IMR-90 (cell line): Measurements from ENCODE around the gene LNX1. TPM values are rescaled to one million over a fixed set of nuclear protein-coding genes. Genes with fewer than 3 reads are reported as not detected.

ENCODE experiments used
- ATAC-seq: fragments of 200-7000 bp; cut with Tn5 transposase; 2 replicates; pipeline ENCODE4 v1.9.1; 2020; ENCODE audit warnings: low read depth, mild to moderate bottlenecking, moderate library complexity
- BruUV-seq: library from RNA; stranded (reverse); fragments of 400-500 nt; replicated peaks from 2 replicates; lab custom pipeline; 2021; lab: Mats Ljungman, UMichigan
- CTCF ChIA-PET: fragments of 300-600 bp; formaldehyde crosslinking; extraction: SDS; loops from one replicate; lab custom pipeline; 2021; ENCODE audit warnings: antibody characterized with exemption; lab: Yijun Ruan, JAX
- POLR2A ChIA-PET: fragments of 300-600 bp; sonication (Branson Sonifier 250); formaldehyde crosslinking; loops from one replicate; lab custom pipeline; 2022; ENCODE audit warnings: antibody characterized with exemption; ENCODE audit not compliant: unreplicated experiment; lab: Charles Lee
- DNase-seq: peaks from one replicate; pipeline ENCODE4 v3.0.0; 2013
- H2AFZ ChIP-seq: replicated peaks from 2 replicates; pipeline ENCODE3; 2013; ENCODE audit warnings: low read length, mild to moderate bottlenecking; ENCODE audit not compliant: poor library complexity
- H2AK5ac ChIP-seq: 2 replicates; pipeline ENCODE4 v1.6.1; 2013; ENCODE audit warnings: low read depth, low read length, inconsistent platforms
- H2AK9ac ChIP-seq: replicated peaks from 2 replicates; pipeline ENCODE3; 2013; ENCODE audit warnings: mild to moderate bottlenecking, low read depth, low read length, moderate library complexity; ENCODE audit not compliant: poor library complexity
- H2BK120ac ChIP-seq: 2 replicates; pipeline ENCODE4 v1.6.1; 2013; ENCODE audit warnings: low read depth, low read length, inconsistent platforms
- H2BK15ac ChIP-seq: 3 replicates; pipeline ENCODE4 v1.6.1; 2013; ENCODE audit warnings: low read depth, low read length, inconsistent platforms
- H2BK20ac ChIP-seq: 2 replicates; pipeline ENCODE4 v1.6.1; 2013; ENCODE audit warnings: low read depth, mild to moderate bottlenecking, inconsistent platforms, low read length, moderate library complexity
- H2BK5ac ChIP-seq: 2 replicates; pipeline ENCODE4 v1.6.1; 2013; ENCODE audit warnings: mild to moderate bottlenecking, low read depth, low read length, inconsistent platforms; ENCODE audit not compliant: poor library complexity, severe bottlenecking
- H3K14ac ChIP-seq: replicated peaks from 2 replicates; pipeline ENCODE4 v1.6.1; 2013; ENCODE audit warnings: low read depth, low read length, inconsistent platforms
- H3K18ac ChIP-seq: 2 replicates; pipeline ENCODE4 v1.6.1; 2013; ENCODE audit warnings: low read depth, low read length, control low read depth
- H3K23ac ChIP-seq: 2 replicates; pipeline ENCODE4 v1.6.1; 2013; ENCODE audit warnings: low read depth, low read length, inconsistent platforms
- H3K27ac ChIP-seq: 2 replicates; pipeline ENCODE4 v1.5.1; 2013; ENCODE audit warnings: mild to moderate bottlenecking, control low read depth, low read length; ENCODE audit not compliant: insufficient read depth
- H3K27me3 ChIP-seq: 2 replicates; pipeline ENCODE4 v1.6.1; 2013; ENCODE audit warnings: low read length; ENCODE audit not compliant: control insufficient read depth, insufficient read depth
- H3K36me3 ChIP-seq: 2 replicates; pipeline ENCODE4 v1.6.1; 2013; ENCODE audit warnings: low read length, mixed read lengths; ENCODE audit not compliant: control insufficient read depth, insufficient read depth
- H3K4ac ChIP-seq: 2 replicates; pipeline ENCODE4 v1.6.1; 2013; ENCODE audit warnings: low read depth, low read length, inconsistent platforms
- H3K4me1 ChIP-seq: 2 replicates; pipeline ENCODE4 v1.6.1; 2013; ENCODE audit warnings: low read length, mixed read lengths; ENCODE audit not compliant: control insufficient read depth, insufficient read depth
- H3K4me2 ChIP-seq: 2 replicates; pipeline ENCODE4 v1.6.1; 2013; ENCODE audit warnings: low read depth, mild to moderate bottlenecking, control low read depth, low read length, moderate library complexity
- H3K4me3 ChIP-seq: 2 replicates; pipeline ENCODE4 v1.5.1; 2013; ENCODE audit warnings: low read depth, mild to moderate bottlenecking, control low read depth, low read length, moderate library complexity; ENCODE audit not compliant: insufficient read depth
- H3K56ac ChIP-seq: 2 replicates; pipeline ENCODE4 v1.6.1; 2013; ENCODE audit warnings: low read length, inconsistent platforms; ENCODE audit not compliant: insufficient read depth; ENCODE audit errors: extremely low read depth
- H3K79me1 ChIP-seq, 2 experiments: 2 replicates each; pipeline ENCODE4 v1.6.1; 2013; ENCODE audit warnings: low read length in 2 of 2, inconsistent platforms in 1 of 2, low read depth in 1 of 2
- H3K9ac ChIP-seq: 2 replicates; pipeline ENCODE4 v1.6.1; 2013; ENCODE audit warnings: low read depth, low read length, control low read depth
- H3K9me1 ChIP-seq: 2 replicates; pipeline ENCODE4 v1.6.1; 2013; ENCODE audit warnings: low read length, inconsistent platforms; ENCODE audit not compliant: insufficient read depth
- H3K9me3 ChIP-seq: 2 replicates; pipeline ENCODE4 v1.6.1; 2013; ENCODE audit warnings: low read length; ENCODE audit not compliant: control insufficient read depth, insufficient read depth
- H4K20me1 ChIP-seq: 2 replicates; pipeline ENCODE4 v1.6.1; 2013; ENCODE audit warnings: low read length, inconsistent platforms; ENCODE audit not compliant: insufficient read depth
- H4K5ac ChIP-seq: 2 replicates; pipeline ENCODE4 v1.6.1; 2013; ENCODE audit warnings: mild to moderate bottlenecking, low read depth, low read length, control low read depth
- H4K8ac ChIP-seq, 2 experiments: 2 replicates each; pipeline ENCODE4 v1.6.1; 2013; ENCODE audit warnings: low read depth in 2 of 2, low read length in 2 of 2, control low read depth in 1 of 2, inconsistent platforms in 1 of 2
- H4K91ac ChIP-seq: 2 replicates; pipeline ENCODE4 v1.6.1; 2013; ENCODE audit warnings: low read depth, low read length, inconsistent platforms; ENCODE audit not compliant: insufficient read depth
- RFX5 ChIP-seq: IDR thresholded peaks from 2 replicates; pipeline ENCODE4 v1.8.0; 2012; ENCODE audit warnings: low read depth, mild to moderate bottlenecking, low read length, moderate library complexity
- WGBS, 2 experiments: methylation state at CpG; one replicate each; pipeline versions ENCODE4 v1.1.5 to v1.1.7; 2013; ENCODE audit warnings: missing lambda C conversion rate in 2 of 2; ENCODE audit not compliant: insufficient read length in 1 of 2; ENCODE audit errors: extremely low coverage in 2 of 2; 5-methylcytosine and 5-hydroxymethylcytosine counted together
- dilution Hi-C: fragments of 300-500 bp; cut with HindIII; formaldehyde crosslinking; loops from one replicate; pipeline ENCODE4 v1.14.3; 2018; ENCODE audit warnings: low sequenced_read_pairs; ENCODE audit not compliant: unreplicated experiment
- in situ Hi-C: fragments of 300-500 bp; cut with MboI; formaldehyde crosslinking; loops from 3 replicates; pipeline ENCODE4 v1.14.3; 2019; ENCODE audit warnings: low sequenced_read_pairs, inconsistent platforms, mixed read lengths
- intact Hi-C: fragments of 100-400 bp; cut with micrococcal nuclease; formaldehyde crosslinking; loops from 2 replicates; pipeline ENCODE4 v1.10.0; 2022
- polyA plus RNA-seq, 3 experiments: library from polyadenylated mRNA; depleted of rRNA; stranded (reverse); fragments of >200 nt; gene quantifications; 2 replicates each; pipeline ENCODE4 v1.2.3, GENCODE V29; 2012; ENCODE audit warnings: low replicate concordance in 1 of 3
- total RNA-seq: library from RNA; depleted of rRNA; stranded (reverse); fragments of >200 nt; gene quantifications from 2 replicates; pipeline ENCODE4 v1.2.3, GENCODE V29; 2012
- TF ChIP-seq, protein P1 (sequence below): fragments of 150-350 bp; IDR thresholded peaks from 2 replicates; pipeline ENCODE4 v1.6.1; 2017; ENCODE audit warnings: mild to moderate bottlenecking, antibody characterized with exemption, low read length, low read depth

The LNX1 gene
- total and polyA plus RNA-seq, 2 of the 4 experiments (the other 2 are of a cell fraction), result 0.15 to 0.36 TPM

GRCh38 chr4:53501561-53501960 is 89.7 kb downstream of the LNX1 start:
- Histone ChIP-seq H3K9ac (no peak overlapping the region), H3K4ac (no peak overlapping the region), H3K79me1 (no peaks in the 10 kb centered on the region), H3K9me3 (no peaks in the 10 kb centered on the region), H2AFZ (no peak overlapping the region), H4K8ac (no peak overlapping the region), H3K18ac (no peak overlapping the region), H2BK120ac (no peak overlapping the region), H4K20me1 (no peaks in the 10 kb centered on the region), H2BK5ac (no peak overlapping the region), H3K23ac (no peak overlapping the region), H3K9me1 (no peaks in the 10 kb centered on the region), H2BK15ac (no peak overlapping the region), H3K27ac (no peak overlapping the region), H3K36me3 (no peaks in the 10 kb centered on the region), H2BK20ac (no peak overlapping the region), H2AK5ac (no peak overlapping the region), H3K4me1 (peaks cover 2% of the 10 kb centered on the region), H3K4me3 (no peak overlapping the region), H3K27me3 (no peaks in the 10 kb centered on the region), H4K5ac (no peak overlapping the region), H3K56ac (no peak overlapping the region), H3K4me2 (no peak overlapping the region), H4K91ac (no peak overlapping the region; the same call in 1 of the 2 replicates), H3K14ac (no peak overlapping the region), H2AK9ac (no peak overlapping the region)
- intact Hi-C loops (no loop called here), in situ Hi-C loops (no loop called here), dilution Hi-C loops (no loop called here)
- TF ChIP-seq RFX5, result no peak
- TF ChIP-seq, protein P1, sequence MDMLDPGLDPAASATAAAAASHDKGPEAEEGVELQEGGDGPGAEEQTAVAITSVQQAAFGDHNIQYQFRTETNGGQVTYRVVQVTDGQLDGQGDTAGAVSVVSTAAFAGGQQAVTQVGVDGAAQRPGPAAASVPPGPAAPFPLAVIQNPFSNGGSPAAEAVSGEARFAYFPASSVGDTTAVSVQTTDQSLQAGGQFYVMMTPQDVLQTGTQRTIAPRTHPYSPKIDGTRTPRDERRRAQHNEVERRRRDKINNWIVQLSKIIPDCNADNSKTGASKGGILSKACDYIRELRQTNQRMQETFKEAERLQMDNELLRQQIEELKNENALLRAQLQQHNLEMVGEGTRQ, result no peak
- ChIA-PET POLR2A (no interaction called here), CTCF (no interaction called here)
- WGBS, 2 experiments, result 100% methylated on average over 2 of the region's 4 CpGs; no CpG with 5 or more reads in 1 of the 2 experiments
- DNase-seq (no peak), ATAC-seq (no peak)
- BruUV-seq, result no TSS peak
